ENCODE results near the gene NACAD.

Gene NACAD

DNA sequence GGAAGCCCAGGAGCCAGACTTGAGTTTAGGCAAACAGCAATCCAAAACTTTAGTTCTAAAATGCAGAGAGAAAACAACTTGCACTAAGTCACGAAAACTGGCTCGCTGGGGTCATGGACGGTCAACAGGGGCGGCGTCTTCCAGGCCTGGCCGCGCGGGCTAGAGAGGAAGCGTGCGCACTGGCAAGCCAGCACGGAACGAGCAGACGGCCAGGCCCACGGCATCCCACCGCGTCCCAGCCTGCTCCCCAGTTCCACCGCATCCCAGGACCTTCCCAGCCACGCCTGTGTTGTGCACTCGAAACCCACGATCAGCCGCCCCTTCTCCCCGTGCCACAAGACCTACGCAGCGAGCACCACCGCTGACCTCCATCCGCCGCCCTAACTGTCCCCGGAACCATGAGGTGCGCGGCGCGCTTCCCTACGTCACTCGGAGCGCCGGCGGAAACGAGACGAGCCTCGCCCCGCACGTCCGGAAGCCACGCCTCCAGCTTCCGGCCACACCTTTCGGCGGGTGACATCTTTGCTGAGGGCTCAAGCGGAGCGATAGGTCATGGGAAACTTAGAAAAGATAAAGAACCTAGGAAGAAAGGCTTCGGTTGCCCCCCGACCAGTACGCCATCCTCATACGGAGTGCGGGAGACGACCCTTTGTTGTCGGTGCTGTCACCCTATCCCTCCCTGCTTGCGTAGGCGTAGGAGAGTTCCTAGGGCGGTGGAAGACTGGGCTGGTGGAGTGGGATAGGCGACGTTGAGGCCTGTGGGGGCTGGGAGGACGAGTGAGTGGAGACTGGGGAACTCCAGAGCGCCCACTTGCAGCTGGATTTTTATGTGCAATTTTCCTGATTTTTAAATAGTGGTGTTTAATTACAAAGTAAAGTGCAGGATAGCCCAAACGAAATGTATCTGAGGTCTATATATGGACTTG lies 22.8 kb upstream of the NACAD start, which contains the start of gene TBRG4:
TSS of gene TBRG4 (minus strand) at position 400 of the 926 bp plus-strand sequence. CDS start 2,460 bp downstream, outside the sequence.
- TF ChIP-seq, protein P1, sequence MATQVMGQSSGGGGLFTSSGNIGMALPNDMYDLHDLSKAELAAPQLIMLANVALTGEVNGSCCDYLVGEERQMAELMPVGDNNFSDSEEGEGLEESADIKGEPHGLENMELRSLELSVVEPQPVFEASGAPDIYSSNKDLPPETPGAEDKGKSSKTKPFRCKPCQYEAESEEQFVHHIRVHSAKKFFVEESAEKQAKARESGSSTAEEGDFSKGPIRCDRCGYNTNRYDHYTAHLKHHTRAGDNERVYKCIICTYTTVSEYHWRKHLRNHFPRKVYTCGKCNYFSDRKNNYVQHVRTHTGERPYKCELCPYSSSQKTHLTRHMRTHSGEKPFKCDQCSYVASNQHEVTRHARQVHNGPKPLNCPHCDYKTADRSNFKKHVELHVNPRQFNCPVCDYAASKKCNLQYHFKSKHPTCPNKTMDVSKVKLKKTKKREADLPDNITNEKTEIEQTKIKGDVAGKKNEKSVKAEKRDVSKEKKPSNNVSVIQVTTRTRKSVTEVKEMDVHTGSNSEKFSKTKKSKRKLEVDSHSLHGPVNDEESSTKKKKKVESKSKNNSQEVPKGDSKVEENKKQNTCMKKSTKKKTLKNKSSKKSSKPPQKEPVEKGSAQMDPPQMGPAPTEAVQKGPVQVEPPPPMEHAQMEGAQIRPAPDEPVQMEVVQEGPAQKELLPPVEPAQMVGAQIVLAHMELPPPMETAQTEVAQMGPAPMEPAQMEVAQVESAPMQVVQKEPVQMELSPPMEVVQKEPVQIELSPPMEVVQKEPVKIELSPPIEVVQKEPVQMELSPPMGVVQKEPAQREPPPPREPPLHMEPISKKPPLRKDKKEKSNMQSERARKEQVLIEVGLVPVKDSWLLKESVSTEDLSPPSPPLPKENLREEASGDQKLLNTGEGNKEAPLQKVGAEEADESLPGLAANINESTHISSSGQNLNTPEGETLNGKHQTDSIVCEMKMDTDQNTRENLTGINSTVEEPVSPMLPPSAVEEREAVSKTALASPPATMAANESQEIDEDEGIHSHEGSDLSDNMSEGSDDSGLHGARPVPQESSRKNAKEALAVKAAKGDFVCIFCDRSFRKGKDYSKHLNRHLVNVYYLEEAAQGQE (IDR thresholded peaks at IDR 0.05; ENCODE audit: insufficient replicate concordance, low read depth) = peak; percentile 70
- TF ChIP-seq SPI1 (IDR thresholded peaks at IDR 0.05; ENCODE audit: borderline replicate concordance, low read depth) = peak; percentile 15; the same call in 1 of the 2 replicates
- peak; percentile 99 for TF ChIP-seq POLR2AphosphoS5 (IDR thresholded peaks at IDR 0.05; ENCODE audit: low read depth)
- TF ChIP-seq, protein P2, sequence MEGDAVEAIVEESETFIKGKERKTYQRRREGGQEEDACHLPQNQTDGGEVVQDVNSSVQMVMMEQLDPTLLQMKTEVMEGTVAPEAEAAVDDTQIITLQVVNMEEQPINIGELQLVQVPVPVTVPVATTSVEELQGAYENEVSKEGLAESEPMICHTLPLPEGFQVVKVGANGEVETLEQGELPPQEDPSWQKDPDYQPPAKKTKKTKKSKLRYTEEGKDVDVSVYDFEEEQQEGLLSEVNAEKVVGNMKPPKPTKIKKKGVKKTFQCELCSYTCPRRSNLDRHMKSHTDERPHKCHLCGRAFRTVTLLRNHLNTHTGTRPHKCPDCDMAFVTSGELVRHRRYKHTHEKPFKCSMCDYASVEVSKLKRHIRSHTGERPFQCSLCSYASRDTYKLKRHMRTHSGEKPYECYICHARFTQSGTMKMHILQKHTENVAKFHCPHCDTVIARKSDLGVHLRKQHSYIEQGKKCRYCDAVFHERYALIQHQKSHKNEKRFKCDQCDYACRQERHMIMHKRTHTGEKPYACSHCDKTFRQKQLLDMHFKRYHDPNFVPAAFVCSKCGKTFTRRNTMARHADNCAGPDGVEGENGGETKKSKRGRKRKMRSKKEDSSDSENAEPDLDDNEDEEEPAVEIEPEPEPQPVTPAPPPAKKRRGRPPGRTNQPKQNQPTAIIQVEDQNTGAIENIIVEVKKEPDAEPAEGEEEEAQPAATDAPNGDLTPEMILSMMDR (IDR thresholded peaks at IDR 0.05; ENCODE audit: insufficient read depth, low read length) = peak; percentile 24
- TF ChIP-seq GABPA (IDR thresholded peaks at IDR 0.05; ENCODE audit: low read depth) = peak; percentile 83
- Histone ChIP-seq H3K27me3 (ENCODE audit: insufficient read depth, poor library complexity, severe bottlenecking) (no peaks in the 10 kb centered on the region), H3K27ac (replicated peaks) (peak within 1 kb of the TSS; percentile 89), H3K4me3 (replicated peaks; ENCODE audit: insufficient read depth, low read length) (peak within 1 kb of the TSS; percentile 84)
- DNase-seq (ENCODE audit: low read depth in 1 of 2, low spot score in 1 of 2) = peak; percentile 93 to 95

DNA sequence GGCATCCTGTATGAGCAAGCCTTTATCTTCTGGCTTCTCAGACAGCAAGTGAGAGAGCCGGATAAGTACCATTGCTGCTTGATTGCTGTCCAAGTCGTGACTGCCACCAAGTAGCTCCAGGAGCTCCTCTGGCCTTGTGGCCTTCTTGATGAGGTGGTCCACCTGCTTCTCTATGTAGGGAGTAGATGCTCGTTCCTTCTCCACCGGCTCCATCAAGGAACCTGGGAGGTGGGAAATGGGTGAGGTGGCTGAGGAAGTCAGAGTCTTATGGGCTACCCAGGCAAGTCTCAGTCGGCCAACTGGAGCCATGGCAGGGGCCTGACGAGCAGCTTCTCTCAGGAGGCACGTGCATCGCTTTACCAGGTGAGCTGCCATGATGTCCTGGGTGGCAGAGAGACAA lies 20.1 kb upstream of the NACAD start:
- DNase-seq (ENCODE audit: low read depth in 1 of 2, low spot score in 1 of 2) = no peak
- Histone ChIP-seq H3K4me3 (replicated peaks; ENCODE audit: insufficient read depth, low read length) (peak overlapping the region; percentile 19), H3K27me3 (ENCODE audit: insufficient read depth, poor library complexity, severe bottlenecking) (no peaks in the 10 kb centered on the region), H3K27ac (replicated peaks) (no peak overlapping the region)
- no peak for TF ChIP-seq POLR2AphosphoS5 (IDR thresholded peaks at IDR 0.05; ENCODE audit: low read depth)
- TF ChIP-seq, protein P2 (IDR thresholded peaks at IDR 0.05; ENCODE audit: insufficient read depth, low read length) = no peak
- no peak for TF ChIP-seq GABPA (IDR thresholded peaks at IDR 0.05; ENCODE audit: low read depth)
- TF ChIP-seq, protein P1 (IDR thresholded peaks at IDR 0.05; ENCODE audit: insufficient replicate concordance, low read depth) = no peak
- TF ChIP-seq SPI1 (IDR thresholded peaks at IDR 0.05; ENCODE audit: borderline replicate concordance, low read depth) = no peak

DNA sequence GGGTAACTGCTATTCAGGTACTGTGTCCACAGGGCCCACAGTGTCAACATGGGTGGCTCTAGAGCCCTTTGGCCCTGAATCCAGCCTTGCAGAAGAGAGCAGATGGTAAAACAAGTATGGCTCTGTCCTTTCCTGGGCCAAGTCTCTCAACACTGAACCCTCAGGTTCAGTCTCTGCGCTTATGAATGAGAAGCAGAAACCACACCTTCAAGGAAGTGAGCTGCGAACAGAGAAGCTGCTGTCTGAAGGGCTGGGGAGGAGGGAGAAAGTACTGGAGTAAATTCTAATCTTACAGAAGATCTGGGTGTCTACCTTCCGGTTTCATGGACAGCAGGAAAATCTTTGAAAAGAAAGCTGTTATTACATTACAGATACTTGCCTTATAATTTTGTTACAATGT lies 18.6 kb upstream of the NACAD start:
- H3K27ac ChIP-seq (replicated peaks) = no peak overlapping the region
- no peak for TF ChIP-seq SPI1 (IDR thresholded peaks at IDR 0.05; ENCODE audit: borderline replicate concordance, low read depth)
- H3K27me3 ChIP-seq (ENCODE audit: insufficient read depth, poor library complexity, severe bottlenecking) = no peaks in the 10 kb centered on the region
- no peak overlapping the region for H3K4me3 ChIP-seq (replicated peaks; ENCODE audit: insufficient read depth, low read length)
- DNase-seq (ENCODE audit: low read depth in 1 of 2, low spot score in 1 of 2) = no peak

DNA sequence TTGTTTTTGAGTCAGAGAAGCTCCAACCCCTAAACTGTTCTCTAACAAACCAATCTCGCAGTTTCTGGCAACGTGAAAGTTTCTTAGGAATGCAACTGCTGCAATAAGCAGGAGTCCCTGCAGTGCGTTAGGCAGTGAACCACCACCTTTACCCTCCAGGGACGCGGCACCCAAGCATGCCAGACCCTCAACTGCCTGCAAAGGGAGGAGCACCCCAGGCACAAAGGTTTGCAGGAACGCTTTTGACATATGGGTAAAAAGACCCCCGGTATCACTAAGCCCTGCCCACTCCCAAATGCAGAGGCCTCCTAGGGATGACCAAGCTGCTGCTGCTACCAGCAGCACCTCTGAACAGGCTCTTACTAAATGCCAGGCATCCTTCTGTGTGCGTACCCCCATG lies 18.1 kb upstream of the NACAD start:
- no peak overlapping the region for H3K4me3 ChIP-seq (replicated peaks; ENCODE audit: insufficient read depth, low read length)
- TF ChIP-seq GABPA (IDR thresholded peaks at IDR 0.05; ENCODE audit: low read depth) (no peak), SPI1 (IDR thresholded peaks at IDR 0.05; ENCODE audit: borderline replicate concordance, low read depth) (no peak), POLR2AphosphoS5 (IDR thresholded peaks at IDR 0.05; ENCODE audit: low read depth) (no peak)
- TF ChIP-seq, protein P1 (IDR thresholded peaks at IDR 0.05; ENCODE audit: insufficient replicate concordance, low read depth) = no peak
- TF ChIP-seq, protein P2 (IDR thresholded peaks at IDR 0.05; ENCODE audit: insufficient read depth, low read length) = no peak

More for the DNA sequence above, 18.1 kb upstream of the NACAD start:
- no peak overlapping the region for H3K27ac ChIP-seq (replicated peaks)
- H3K27me3 ChIP-seq (ENCODE audit: insufficient read depth, poor library complexity, severe bottlenecking) = no peaks in the 10 kb centered on the region
- no peak for DNase-seq (ENCODE audit: low read depth in 1 of 2, low spot score in 1 of 2)
